ENCODE data around the gene PDAP1.
A peak's percentile ranks its signal among the peaks of the same experiment; 100 is the strongest.

PDAP1 gene

GRCh38 chr7:99455874-99456273 lies 47.5 kb upstream of the PDAP1 start:
- no peak for DNase-seq (ENCODE audit: low read depth)
- no peak overlapping the region for H3K4me3 ChIP-seq (ENCODE audit: low read depth, low read length)
- TF ChIP-seq CTCF (IDR thresholded peaks at IDR 0.05; ENCODE audit: low read depth, low read length) (no peak), MYC (IDR thresholded peaks at IDR 0.05; ENCODE audit: low read depth, low read length) (no peak), MAX (IDR thresholded peaks at IDR 0.05; ENCODE audit: low read depth, low read length) (no peak), POLR2A (IDR thresholded peaks at IDR 0.05; ENCODE audit: extremely low read depth, insufficient read length) (peak; percentile 17)

- no peak overlapping the region for H3K4me3 ChIP-seq (ENCODE audit: low read depth, low read length)
- no peak for DNase-seq (ENCODE audit: low read depth)
- TF ChIP-seq POLR2A (IDR thresholded peaks at IDR 0.05; ENCODE audit: extremely low read depth, insufficient read length), result no peak
Observed at GRCh38 chr7:99453105-99453504, 44.7 kb upstream of the PDAP1 start.

- no peak overlapping the region for H3K4me3 ChIP-seq (ENCODE audit: low read depth, low read length)
- no peak for DNase-seq (ENCODE audit: low read depth)
- TF ChIP-seq CTCF (IDR thresholded peaks at IDR 0.05; ENCODE audit: low read depth, low read length) (no peak), POLR2A (IDR thresholded peaks at IDR 0.05; ENCODE audit: extremely low read depth, insufficient read length) (no peak), MYC (IDR thresholded peaks at IDR 0.05; ENCODE audit: low read depth, low read length) (no peak), MAX (IDR thresholded peaks at IDR 0.05; ENCODE audit: low read depth, low read length) (no peak)
Observed at GRCh38 chr7:99452541-99452940, 44.1 kb upstream of the PDAP1 start.

- no peak for TF ChIP-seq MAX (IDR thresholded peaks at IDR 0.05; ENCODE audit: low read depth, low read length)
- TF ChIP-seq CTCF (IDR thresholded peaks at IDR 0.05; ENCODE audit: low read depth, low read length), result no peak
- TF ChIP-seq MYC (IDR thresholded peaks at IDR 0.05; ENCODE audit: low read depth, low read length), result no peak
- TF ChIP-seq POLR2A (IDR thresholded peaks at IDR 0.05; ENCODE audit: extremely low read depth, insufficient read length), result no peak
- no peak for DNase-seq (ENCODE audit: low read depth)
- no peak overlapping the region for H3K4me3 ChIP-seq (ENCODE audit: low read depth, low read length)
Observed at GRCh38 chr7:99451936-99452335, 43.5 kb upstream of the PDAP1 start.

GRCh38 chr7:99449326-99449725 lies 40.9 kb upstream of the PDAP1 start:
- TF ChIP-seq CTCF (IDR thresholded peaks at IDR 0.05; ENCODE audit: low read depth, low read length), result no peak
- TF ChIP-seq MYC (IDR thresholded peaks at IDR 0.05; ENCODE audit: low read depth, low read length), result no peak
- no peak for TF ChIP-seq POLR2A (IDR thresholded peaks at IDR 0.05; ENCODE audit: extremely low read depth, insufficient read length)
- no peak for TF ChIP-seq MAX (IDR thresholded peaks at IDR 0.05; ENCODE audit: low read depth, low read length)
- H3K4me3 ChIP-seq (ENCODE audit: low read depth, low read length), result no peak overlapping the region
- DNase-seq (ENCODE audit: low read depth), result no peak

- no peak for TF ChIP-seq MYC (IDR thresholded peaks at IDR 0.05; ENCODE audit: low read depth, low read length)
- TF ChIP-seq MAX (IDR thresholded peaks at IDR 0.05; ENCODE audit: low read depth, low read length), result no peak
- TF ChIP-seq POLR2A (IDR thresholded peaks at IDR 0.05; ENCODE audit: extremely low read depth, insufficient read length), result no peak
- TF ChIP-seq CTCF (IDR thresholded peaks at IDR 0.05; ENCODE audit: low read depth, low read length), result no peak
- no peak for DNase-seq (ENCODE audit: low read depth)
- no peak overlapping the region for H3K4me3 ChIP-seq (ENCODE audit: low read depth, low read length)
Observed at GRCh38 chr7:99448855-99449254, 40.5 kb upstream of the PDAP1 start.
